Neural crest cell (in vitro differentiated cells): Measurements from ENCODE around the gene TTC24. TPM values are rescaled to one million over a fixed set of nuclear protein-coding genes. Genes with fewer than 3 reads are reported as not detected.

Experiments
- DNase-seq: peaks from one replicate; pipeline ENCODE4 v3.0.0; 2021; ENCODE audit warnings: low read depth, mixed read lengths, low spot score
- H3K27ac Mint-ChIP-seq: one replicate; pipeline ENCODE4 v1.8.0; 2021; ENCODE audit warnings: mild to moderate bottlenecking, mixed read lengths; ENCODE audit not compliant: unreplicated experiment
- H3K27me3 Mint-ChIP-seq: 2 replicates; pipeline ENCODE4 v1.8.0; 2021; ENCODE audit warnings: low read depth, mild to moderate bottlenecking, mixed read lengths
- H3K36me3 Mint-ChIP-seq: 2 replicates; pipeline ENCODE4 v1.8.0; 2021; ENCODE audit warnings: low read depth, mild to moderate bottlenecking, mixed read lengths
- H3K4me1 Mint-ChIP-seq: 2 replicates; pipeline ENCODE4 v1.8.0; 2021; ENCODE audit warnings: mixed read lengths
- H3K4me3 Mint-ChIP-seq: one replicate; pipeline ENCODE4 v1.8.0; 2021; ENCODE audit warnings: mild to moderate bottlenecking, mixed read lengths
- H3K9me3 Mint-ChIP-seq: 2 replicates; pipeline ENCODE4 v1.8.0; 2021; ENCODE audit warnings: mixed read lengths
- CTCF ChIP-seq: fragments of 200-600 bp; sonication (generic); conservative IDR thresholded peaks from 2 replicates; pipeline ENCODE4 v1.5.0; 2021; ENCODE audit warnings: antibody characterized with exemption, mild to moderate bottlenecking
- total RNA-seq: library from RNA; stranded (reverse); gene quantifications from 2 replicates; pipeline ENCODE4 v1.2.1, GENCODE V29; 2021

The TTC24 gene
- total RNA-seq, 1 donor from 2014 or later, result not detected

GRCh38 chr1:156589546-156589945, 10.0 kb downstream of the TTC24 start:
- Mint-ChIP-seq H3K27me3 (no peaks in the 10 kb centered on the region), H3K9me3 (no peaks in the 10 kb centered on the region), H3K27ac (no peak overlapping the region), H3K36me3 (no peaks in the 10 kb centered on the region), H3K4me1 (peaks cover 21% of the 10 kb centered on the region), H3K4me3 (no peak overlapping the region)
- no peak for DNase-seq
- no peak for TF ChIP-seq CTCF

- H3K27me3 Mint-ChIP-seq, result no peaks in the 10 kb centered on the region
- no peaks in the 10 kb centered on the region for H3K9me3 Mint-ChIP-seq
- TF ChIP-seq CTCF, result no peak
- no peak for DNase-seq
- peak overlapping the region; percentile 94 for H3K4me3 Mint-ChIP-seq
- peaks cover 30% of the 10 kb centered on the region for H3K4me1 Mint-ChIP-seq
- peaks cover 7% of the 10 kb centered on the region for H3K36me3 Mint-ChIP-seq
- H3K27ac Mint-ChIP-seq, result no peak overlapping the region
Observed at GRCh38 chr1:156590326-156591180, 11.0 kb downstream of the TTC24 start.

GRCh38 chr1:156591181-156591431, 11.6 kb downstream of the TTC24 start:
- DNase-seq, result no peak
- no peaks in the 10 kb centered on the region for H3K9me3 Mint-ChIP-seq
- H3K27me3 Mint-ChIP-seq, result no peaks in the 10 kb centered on the region
- H3K27ac Mint-ChIP-seq, result peak overlapping the region; percentile 75
- H3K4me1 Mint-ChIP-seq, result peaks cover 30% of the 10 kb centered on the region
- H3K4me3 Mint-ChIP-seq, result peak overlapping the region; percentile 94
- TF ChIP-seq CTCF, result no peak
- H3K36me3 Mint-ChIP-seq, result peaks cover 8% of the 10 kb centered on the region

GRCh38 chr1:156591432-156592157, 12.1 kb downstream of the TTC24 start, which contains the start of gene NAXE:
Gene NAXE, plus strand, starts transcription at chr1:156591776. Its CDS starts 29 bp downstream, at chr1:156591805.
- H3K27me3 Mint-ChIP-seq, result no peaks in the 10 kb centered on the region
- TF ChIP-seq CTCF, result no peak
- H3K27ac Mint-ChIP-seq, result peak within 1 kb of the TSS; percentile 75
- H3K36me3 Mint-ChIP-seq, result peaks cover 8% of the 10 kb centered on the region
- H3K4me1 Mint-ChIP-seq, result peaks cover 30% of the 10 kb centered on the region
- peak within 1 kb of the TSS; percentile 94 for H3K4me3 Mint-ChIP-seq
- DNase-seq, result peak; percentile 59
- H3K9me3 Mint-ChIP-seq, result no peaks in the 10 kb centered on the region

- DNase-seq, result no peak
- H3K36me3 Mint-ChIP-seq, result peaks cover 13% of the 10 kb centered on the region
- no peaks in the 10 kb centered on the region for H3K9me3 Mint-ChIP-seq
- no peak for TF ChIP-seq CTCF
- no peaks in the 10 kb centered on the region for H3K27me3 Mint-ChIP-seq
- H3K27ac Mint-ChIP-seq, result no peak overlapping the region
- peak overlapping the region; percentile 94 for H3K4me3 Mint-ChIP-seq
- H3K4me1 Mint-ChIP-seq, result peaks cover 30% of the 10 kb centered on the region
Observed at GRCh38 chr1:156592158-156592909, 12.8 kb downstream of the TTC24 start.
